Measurements from ENCODE around the gene PRKG1.

The PRKG1 gene

DNA sequence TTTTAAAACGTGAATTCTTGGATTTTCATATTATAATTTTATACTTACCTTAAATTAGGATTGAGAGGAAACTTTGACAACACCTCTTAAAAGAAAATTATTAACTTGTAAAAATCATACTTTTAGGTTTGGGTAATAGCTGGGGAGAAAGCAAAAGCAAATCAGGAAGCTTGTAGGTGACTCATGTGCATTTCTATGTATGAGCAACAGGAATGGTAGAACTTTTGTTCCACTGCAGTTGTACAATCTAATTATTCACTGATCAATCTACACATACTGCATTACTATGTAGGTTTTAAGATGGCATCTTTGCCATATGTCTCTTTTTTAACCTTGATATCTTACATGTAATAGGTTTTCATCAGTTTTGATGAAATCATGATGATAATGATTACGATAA, 223.2 kb downstream of the PRKG1 start:
- Histone ChIP-seq H3K36me3 (ENCODE audit: control insufficient read depth, insufficient read depth, low read length) (no peaks in the 10 kb centered on the region), H3K27me3 (ENCODE audit: control insufficient read depth, insufficient read depth, low read length) (no peaks in the 10 kb centered on the region), H3K4me3 (ENCODE audit: low read depth, low read length) (no peak overlapping the region), H3K9me3 (ENCODE audit: control insufficient read depth, insufficient read depth, low read length) (no peaks in the 10 kb centered on the region), H3K4me1 (ENCODE audit: control insufficient read depth, insufficient read depth, low read length) (no peaks in the 10 kb centered on the region), H3K9ac (ENCODE audit: low read depth, low read length) (no peak overlapping the region)

DNA sequence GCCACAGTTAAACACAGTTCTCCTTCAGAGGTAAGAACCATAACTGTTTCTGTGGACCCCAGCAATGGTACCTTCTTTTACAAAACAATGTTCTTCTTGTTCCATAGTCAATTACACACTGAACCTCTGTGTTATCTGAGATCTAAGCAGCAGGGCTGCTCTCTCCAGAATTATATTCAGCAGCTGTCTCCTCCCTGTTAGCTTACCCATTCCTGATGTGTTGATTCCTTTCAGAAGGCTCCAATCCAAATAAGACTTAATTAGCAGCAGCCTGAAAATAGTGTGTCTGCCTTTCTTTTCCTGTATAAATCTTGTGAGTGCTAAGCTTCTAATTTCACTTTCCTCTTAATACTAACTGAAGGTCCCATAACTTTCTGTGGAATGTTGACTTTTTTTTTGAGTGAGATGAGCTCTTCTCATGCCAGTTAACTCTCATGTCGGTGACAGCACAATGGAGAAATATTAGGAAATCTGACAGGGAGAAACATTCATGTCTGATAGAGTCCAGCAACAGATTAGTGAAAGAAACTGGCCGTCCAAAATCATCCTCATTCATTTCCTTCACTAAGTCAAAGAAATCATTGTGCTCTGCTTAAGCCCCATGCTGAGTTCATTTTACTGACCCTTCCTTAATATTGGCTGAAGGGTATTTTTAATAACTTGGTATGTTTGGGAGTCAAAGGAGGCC, 226.5 kb downstream of the PRKG1 start:
- Histone ChIP-seq H3K9me3 (ENCODE audit: control insufficient read depth, insufficient read depth, low read length) (no peaks in the 10 kb centered on the region), H3K4me3 (ENCODE audit: low read depth, low read length) (no peak overlapping the region), H3K4me1 (ENCODE audit: control insufficient read depth, insufficient read depth, low read length) (no peaks in the 10 kb centered on the region), H3K36me3 (ENCODE audit: control insufficient read depth, insufficient read depth, low read length) (no peaks in the 10 kb centered on the region), H3K9ac (ENCODE audit: low read depth, low read length) (no peak overlapping the region), H3K27me3 (ENCODE audit: control insufficient read depth, insufficient read depth, low read length) (no peaks in the 10 kb centered on the region)

DNA sequence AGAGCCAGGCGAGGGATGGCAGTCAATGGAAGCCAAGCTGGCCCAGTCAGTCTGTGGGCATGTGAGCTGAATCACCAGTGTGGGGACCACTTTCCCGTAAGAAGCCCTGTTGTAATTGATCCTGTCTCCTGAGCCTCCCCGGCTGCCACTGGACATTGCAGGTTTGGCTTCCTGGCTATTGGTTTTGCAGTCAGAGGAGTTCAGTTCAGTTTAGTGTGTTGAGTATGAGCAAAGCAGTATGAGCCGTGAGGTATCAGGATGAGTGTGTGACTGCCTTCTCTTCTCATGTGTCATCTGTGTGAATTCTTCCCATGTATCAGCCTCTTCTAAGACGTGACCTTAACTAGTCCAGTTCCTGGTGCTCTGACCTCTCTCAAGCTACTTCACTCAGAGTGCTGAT, 227.4 kb downstream of the PRKG1 start:
- no peaks in the 10 kb centered on the region for H3K4me1 ChIP-seq (ENCODE audit: control insufficient read depth, insufficient read depth, low read length)
- no peak overlapping the region for H3K4me3 ChIP-seq (ENCODE audit: low read depth, low read length)
- no peaks in the 10 kb centered on the region for H3K27me3 ChIP-seq (ENCODE audit: control insufficient read depth, insufficient read depth, low read length)
- no peaks in the 10 kb centered on the region for H3K36me3 ChIP-seq (ENCODE audit: control insufficient read depth, insufficient read depth, low read length)
- H3K9me3 ChIP-seq (ENCODE audit: control insufficient read depth, insufficient read depth, low read length): no peaks in the 10 kb centered on the region
- H3K9ac ChIP-seq (ENCODE audit: low read depth, low read length): no peak overlapping the region

DNA sequence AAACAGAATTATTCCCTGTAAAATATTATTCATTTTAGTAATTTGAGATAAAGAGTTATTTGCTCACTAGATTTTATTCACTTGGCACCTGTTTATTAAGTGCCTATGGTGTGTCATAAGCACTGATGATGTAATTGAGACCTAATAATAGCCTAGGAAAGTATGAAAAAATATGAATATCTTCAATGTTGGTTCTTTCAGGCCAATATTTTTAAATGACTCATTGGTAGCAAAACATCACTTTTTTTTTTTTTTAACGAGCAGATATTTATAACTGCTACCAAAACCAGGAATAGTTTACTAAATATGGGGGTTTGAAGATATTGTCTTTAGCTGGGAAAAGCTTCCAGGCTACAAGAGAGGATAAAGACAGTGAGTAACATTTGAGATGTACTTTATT, 228.0 kb downstream of the PRKG1 start:
- no peak overlapping the region for H3K9ac ChIP-seq (ENCODE audit: low read depth, low read length)
- no peaks in the 10 kb centered on the region for H3K36me3 ChIP-seq (ENCODE audit: control insufficient read depth, insufficient read depth, low read length)
- H3K27me3 ChIP-seq (ENCODE audit: control insufficient read depth, insufficient read depth, low read length): no peaks in the 10 kb centered on the region
- no peak overlapping the region for H3K4me3 ChIP-seq (ENCODE audit: low read depth, low read length)
- no peaks in the 10 kb centered on the region for H3K9me3 ChIP-seq (ENCODE audit: control insufficient read depth, insufficient read depth, low read length)
- no peaks in the 10 kb centered on the region for H3K4me1 ChIP-seq (ENCODE audit: control insufficient read depth, insufficient read depth, low read length)

DNA sequence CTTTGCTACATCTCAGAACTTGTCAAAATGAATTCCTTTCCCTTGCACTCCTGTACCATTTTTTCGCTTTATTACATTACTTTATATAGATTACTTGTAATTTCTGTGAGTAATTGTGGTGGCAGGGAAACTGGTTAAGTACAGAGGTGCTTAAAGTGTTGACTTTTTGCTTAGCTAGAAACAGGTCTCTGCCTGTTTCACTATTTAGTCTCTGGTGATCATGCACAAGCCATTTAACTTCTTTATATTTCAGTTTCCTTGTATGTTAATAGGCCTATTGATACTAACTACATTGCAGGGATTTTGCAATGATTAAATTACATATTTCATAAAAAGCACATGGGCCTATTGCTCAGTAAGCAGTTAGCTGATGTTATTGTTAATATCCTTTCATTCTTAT, 233.8 kb downstream of the PRKG1 start:
- no peaks in the 10 kb centered on the region for H3K27me3 ChIP-seq (ENCODE audit: control insufficient read depth, insufficient read depth, low read length)
- H3K4me1 ChIP-seq (ENCODE audit: control insufficient read depth, insufficient read depth, low read length): no peaks in the 10 kb centered on the region
- no peaks in the 10 kb centered on the region for H3K9me3 ChIP-seq (ENCODE audit: control insufficient read depth, insufficient read depth, low read length)
- H3K9ac ChIP-seq (ENCODE audit: low read depth, low read length): no peak overlapping the region
- no peaks in the 10 kb centered on the region for H3K36me3 ChIP-seq (ENCODE audit: control insufficient read depth, insufficient read depth, low read length)
- no peak overlapping the region for H3K4me3 ChIP-seq (ENCODE audit: low read depth, low read length)

GRCh38 chr10:51311228-51311627, 236.9 kb downstream of the PRKG1 start:
- Histone ChIP-seq H3K4me3 (ENCODE audit: low read depth, low read length) (no peak overlapping the region), H3K27me3 (ENCODE audit: control insufficient read depth, insufficient read depth, low read length) (no peaks in the 10 kb centered on the region), H3K36me3 (ENCODE audit: control insufficient read depth, insufficient read depth, low read length) (no peaks in the 10 kb centered on the region), H3K9me3 (ENCODE audit: control insufficient read depth, insufficient read depth, low read length) (no peaks in the 10 kb centered on the region), H3K9ac (ENCODE audit: low read depth, low read length) (no peak overlapping the region), H3K4me1 (ENCODE audit: control insufficient read depth, insufficient read depth, low read length) (peaks cover 2% of the 10 kb centered on the region)

GRCh38 chr10:51312817-51313216, 238.5 kb downstream of the PRKG1 start:
- Histone ChIP-seq H3K27me3 (ENCODE audit: control insufficient read depth, insufficient read depth, low read length) (no peaks in the 10 kb centered on the region), H3K9ac (ENCODE audit: low read depth, low read length) (no peak overlapping the region), H3K4me1 (ENCODE audit: control insufficient read depth, insufficient read depth, low read length) (peaks cover 2% of the 10 kb centered on the region), H3K36me3 (ENCODE audit: control insufficient read depth, insufficient read depth, low read length) (no peaks in the 10 kb centered on the region), H3K4me3 (ENCODE audit: low read depth, low read length) (no peak overlapping the region), H3K9me3 (ENCODE audit: control insufficient read depth, insufficient read depth, low read length) (no peaks in the 10 kb centered on the region)

DNA sequence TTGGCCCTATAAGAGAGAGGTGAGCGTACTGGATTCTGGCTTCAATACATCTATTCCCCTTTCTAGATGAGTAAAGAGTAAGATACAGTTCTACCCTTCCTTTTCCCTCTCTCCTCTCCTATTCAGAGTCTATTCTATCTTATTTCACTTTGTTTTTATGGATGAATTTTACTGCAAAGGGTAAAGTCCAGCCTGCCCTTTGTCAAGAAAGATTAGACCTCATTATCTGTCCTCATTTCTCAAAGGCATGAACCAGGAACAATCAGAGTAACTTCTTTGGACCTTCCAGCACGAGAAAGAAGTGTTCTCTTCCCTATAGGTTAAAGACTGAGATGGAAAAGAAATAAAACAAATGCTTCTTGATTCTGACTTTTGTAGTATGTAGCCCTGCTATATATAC, 239.0 kb downstream of the PRKG1 start:
- Histone ChIP-seq H3K9ac (ENCODE audit: low read depth, low read length) (no peak overlapping the region), H3K27me3 (ENCODE audit: control insufficient read depth, insufficient read depth, low read length) (no peaks in the 10 kb centered on the region), H3K9me3 (ENCODE audit: control insufficient read depth, insufficient read depth, low read length) (no peaks in the 10 kb centered on the region), H3K4me1 (ENCODE audit: control insufficient read depth, insufficient read depth, low read length) (peaks cover 2% of the 10 kb centered on the region), H3K36me3 (ENCODE audit: control insufficient read depth, insufficient read depth, low read length) (no peaks in the 10 kb centered on the region), H3K4me3 (ENCODE audit: low read depth, low read length) (no peak overlapping the region)

GRCh38 chr10:51313773-51314478, 239.6 kb downstream of the PRKG1 start:
- H3K36me3 ChIP-seq (ENCODE audit: control insufficient read depth, insufficient read depth, low read length): no peaks in the 10 kb centered on the region
- H3K9me3 ChIP-seq (ENCODE audit: control insufficient read depth, insufficient read depth, low read length): no peaks in the 10 kb centered on the region
- H3K27me3 ChIP-seq (ENCODE audit: control insufficient read depth, insufficient read depth, low read length): no peaks in the 10 kb centered on the region
- H3K9ac ChIP-seq (ENCODE audit: low read depth, low read length): no peak overlapping the region
- peaks cover 2% of the 10 kb centered on the region for H3K4me1 ChIP-seq (ENCODE audit: control insufficient read depth, insufficient read depth, low read length)
- H3K4me3 ChIP-seq (ENCODE audit: low read depth, low read length): no peak overlapping the region

DNA sequence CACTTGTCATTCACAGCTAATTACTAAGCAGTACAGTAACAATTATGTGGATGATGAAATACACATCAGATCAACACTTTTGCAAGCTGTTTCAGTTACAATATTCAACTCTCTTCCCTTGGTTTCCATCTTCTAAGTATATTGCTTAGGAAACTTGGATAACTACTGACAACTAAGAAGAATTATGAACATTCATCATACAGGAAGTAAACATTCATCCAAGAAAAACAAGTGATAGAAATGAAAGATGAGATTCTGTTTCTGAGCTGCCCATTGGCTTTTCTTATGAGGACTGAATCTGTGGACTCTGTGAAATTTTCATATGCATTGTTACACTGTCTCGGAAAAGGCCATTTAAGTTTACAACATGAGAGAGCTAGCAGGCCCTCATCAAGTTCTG, 240.2 kb downstream of the PRKG1 start:
- no peak overlapping the region for H3K4me3 ChIP-seq (ENCODE audit: low read depth, low read length)
- H3K9ac ChIP-seq (ENCODE audit: low read depth, low read length): no peak overlapping the region
- H3K36me3 ChIP-seq (ENCODE audit: control insufficient read depth, insufficient read depth, low read length): no peaks in the 10 kb centered on the region
- H3K27me3 ChIP-seq (ENCODE audit: control insufficient read depth, insufficient read depth, low read length): no peaks in the 10 kb centered on the region
- H3K9me3 ChIP-seq (ENCODE audit: control insufficient read depth, insufficient read depth, low read length): no peaks in the 10 kb centered on the region
- peaks cover 2% of the 10 kb centered on the region for H3K4me1 ChIP-seq (ENCODE audit: control insufficient read depth, insufficient read depth, low read length)

DNA sequence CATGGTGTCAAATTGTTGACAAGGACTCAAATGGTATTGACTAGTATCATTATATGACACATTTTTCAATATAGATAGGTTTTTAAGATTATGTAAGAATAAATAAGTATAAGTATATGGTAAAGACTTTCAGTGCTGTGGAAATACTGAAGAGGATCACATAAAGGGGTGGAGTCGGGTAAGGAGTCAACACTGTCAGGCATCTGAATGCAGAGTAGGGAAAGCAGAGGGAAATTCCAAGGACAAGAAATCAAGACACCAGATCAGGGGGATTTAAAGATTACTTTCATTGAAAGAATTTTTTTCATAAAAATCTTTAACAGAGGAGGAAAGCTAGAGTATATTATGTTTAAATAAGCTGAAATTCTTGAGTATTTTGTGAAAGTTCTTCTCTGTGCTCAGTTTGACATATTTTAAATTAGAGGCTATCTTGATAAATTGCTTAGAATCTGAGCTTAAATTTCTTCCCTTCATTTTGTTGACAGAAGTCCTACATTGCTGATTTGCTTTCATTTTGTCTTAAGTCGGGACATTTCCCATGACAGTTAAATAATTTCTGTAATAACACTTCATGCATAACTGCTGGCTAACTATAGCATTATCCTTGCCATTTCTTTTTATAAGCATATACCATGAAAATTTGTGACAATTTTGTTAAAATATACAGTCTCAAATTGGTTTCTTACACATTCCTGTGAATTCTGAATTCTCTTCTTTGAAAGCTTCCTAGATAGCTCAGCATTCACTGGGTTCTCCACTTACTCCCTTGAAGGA, 244.3 kb downstream of the PRKG1 start:
- H3K9ac ChIP-seq (ENCODE audit: low read depth, low read length): no peak overlapping the region
- no peaks in the 10 kb centered on the region for H3K9me3 ChIP-seq (ENCODE audit: control insufficient read depth, insufficient read depth, low read length)
- H3K36me3 ChIP-seq (ENCODE audit: control insufficient read depth, insufficient read depth, low read length): no peaks in the 10 kb centered on the region
- H3K4me3 ChIP-seq (ENCODE audit: low read depth, low read length): no peak overlapping the region
- H3K4me1 ChIP-seq (ENCODE audit: control insufficient read depth, insufficient read depth, low read length): peaks cover 2% of the 10 kb centered on the region
- no peaks in the 10 kb centered on the region for H3K27me3 ChIP-seq (ENCODE audit: control insufficient read depth, insufficient read depth, low read length)

- Histone ChIP-seq H3K36me3 (ENCODE audit: control insufficient read depth, insufficient read depth, low read length) (no peaks in the 10 kb centered on the region), H3K9ac (ENCODE audit: low read depth, low read length) (no peak overlapping the region), H3K9me3 (ENCODE audit: control insufficient read depth, insufficient read depth, low read length) (no peaks in the 10 kb centered on the region), H3K4me1 (ENCODE audit: control insufficient read depth, insufficient read depth, low read length) (peaks cover under 1% of the 10 kb centered on the region), H3K27me3 (ENCODE audit: control insufficient read depth, insufficient read depth, low read length) (no peaks in the 10 kb centered on the region), H3K4me3 (ENCODE audit: low read depth, low read length) (no peak overlapping the region)
These were observed 244.8 kb downstream of the PRKG1 start for GRCh38 chr10:51319173-51319435.
